Stimulated activated CD8-positive, alpha-beta memory T cell treated with anti-CD3 and anti-CD28 coated beads, Interleukin-2, amount 100 ng/mL, for 1 hour (primary cell): ENCODE data around the gene PMEPA1.

Experiments used
- DNase-seq, 2 donors: peaks; one replicate each; pipeline ENCODE4 v3.0.0-alpha.2; 2020; ENCODE audit warnings: low read depth in 2 of 2

The PMEPA1 gene

GRCh38 chr20:57693670-57694329 lies 16.0 kb downstream of the PMEPA1 start:
- no peak for DNase-seq

GRCh38 chr20:57693002-57693582 lies 16.7 kb downstream of the PMEPA1 start:
- DNase-seq = no peak

- no peak for DNase-seq
These were observed 17.4 kb downstream of the PMEPA1 start for GRCh38 chr20:57692393-57692792.

- DNase-seq = no peak
These were observed 18.1 kb downstream of the PMEPA1 start for GRCh38 chr20:57691699-57692098.

GRCh38 chr20:57690525-57690924 lies 19.3 kb downstream of the PMEPA1 start:
- no peak for DNase-seq

GRCh38 chr20:57689745-57690481 lies 19.9 kb downstream of the PMEPA1 start:
- no peak for DNase-seq

- DNase-seq = no peak
These were observed 21.0 kb downstream of the PMEPA1 start for GRCh38 chr20:57688864-57689263.

- no peak for DNase-seq
These were observed 21.5 kb downstream of the PMEPA1 start for GRCh38 chr20:57688295-57688694.

GRCh38 chr20:57686931-57687652 lies 22.7 kb downstream of the PMEPA1 start:
- no peak for DNase-seq

GRCh38 chr20:57685146-57685758 lies 24.6 kb downstream of the PMEPA1 start:
- DNase-seq = no peak

- DNase-seq = no peak
These were observed 25.0 kb downstream of the PMEPA1 start for GRCh38 chr20:57684808-57685140.

- no peak for DNase-seq
These were observed 25.7 kb downstream of the PMEPA1 start for GRCh38 chr20:57683881-57684807.

GRCh38 chr20:57683287-57683686 lies 26.5 kb downstream of the PMEPA1 start:
- DNase-seq = no peak

GRCh38 chr20:57682184-57683101 lies 27.4 kb downstream of the PMEPA1 start:
- no peak for DNase-seq

GRCh38 chr20:57680934-57681914 lies 28.6 kb downstream of the PMEPA1 start:
- peak in 1 of 2 donors; percentile 28 for DNase-seq

- DNase-seq = no peak
These were observed 29.6 kb downstream of the PMEPA1 start for GRCh38 chr20:57680131-57680716.

GRCh38 chr20:57679113-57679512 lies 30.7 kb downstream of the PMEPA1 start:
- DNase-seq = no peak

GRCh38 chr20:57678340-57678739 lies 31.5 kb downstream of the PMEPA1 start:
- DNase-seq = no peak
